Cardiac fibroblast (primary cell): Measurements from ENCODE around the gene RABEP2.
"Not testable (repeated sequence)": the region's sequence is repeated elsewhere in the genome, so short reads cannot be mapped to it uniquely, and the experiment has no call there.

Experiments
- DNase-seq, 2 donors: peaks; one replicate each; pipeline versions ENCODE4 v3.0.0 to v3.0.0-alpha.2; 2010; ENCODE audit warnings: low read depth in 2 of 2
- H3K4me3 ChIP-seq, 2 donors: replicated peaks in 1 of 2; 1 replicate in 1 of 2; 2 replicates in 1 of 2; pipeline ENCODE4 v1.5.1; 2011; ENCODE audit warnings: low read depth in 2 of 2, low read length in 2 of 2, mild to moderate bottlenecking in 2 of 2, moderate library complexity in 1 of 2
- CTCF ChIP-seq: IDR thresholded peaks from one replicate; pipeline ENCODE4 v1.5.1; 2011; ENCODE audit warnings: low read depth, mild to moderate bottlenecking, low read length, inconsistent platforms

The RABEP2 gene

DNA sequence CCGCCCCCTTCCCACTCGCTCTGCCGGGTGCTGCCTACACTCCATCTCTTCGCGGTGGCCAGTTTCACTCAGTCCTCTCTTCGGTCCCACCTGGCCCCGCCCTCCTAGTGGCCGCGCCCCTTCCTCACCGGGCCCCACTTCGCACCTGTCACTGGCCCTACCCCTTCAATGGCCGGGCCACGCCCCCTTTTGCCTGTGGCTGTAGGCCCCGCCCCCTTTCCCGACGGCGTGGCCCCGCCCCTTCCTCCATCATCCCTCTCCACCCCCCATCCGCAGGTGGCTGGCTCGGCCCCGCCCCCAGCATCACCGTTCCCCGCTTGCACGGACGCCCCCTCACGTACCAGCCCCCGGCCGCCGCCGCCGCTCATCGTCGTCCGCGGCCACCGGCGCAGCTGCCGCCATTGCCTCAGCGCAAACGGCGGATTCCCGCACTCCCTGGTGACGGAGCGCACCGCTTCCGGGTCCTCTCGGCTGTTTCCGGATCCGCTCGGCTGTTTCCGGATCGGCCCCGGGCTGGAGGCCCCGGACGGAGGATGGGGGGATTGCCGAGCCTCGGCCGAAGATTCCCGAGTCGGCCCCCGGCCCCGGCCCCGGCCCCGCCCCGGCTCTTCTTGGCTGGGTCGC lies at the start of gene RABEP2:
Gene RABEP2, minus strand, starts transcription at position 477 of the 624 bp plus-strand sequence. Its CDS starts 75 bp downstream, at position 402.
- H3K4me3 ChIP-seq = peak within 1 kb of the TSS; percentile 65 to 78
- peak; percentile 90 to 91 for DNase-seq
- TF ChIP-seq CTCF = no peak

GRCh38 chr16:28974437-28975157 lies 49.6 kb upstream of the RABEP2 start, which contains the start of gene SPNS1:
Gene SPNS1, plus strand, starts transcription at chr16:28974778. Its CDS starts 374 bp downstream, at chr16:28975152.
- no peak for TF ChIP-seq CTCF
- peak; percentile 97 to 98 for DNase-seq
- H3K4me3 ChIP-seq = peak within 1 kb of the TSS; percentile 99

DNA sequence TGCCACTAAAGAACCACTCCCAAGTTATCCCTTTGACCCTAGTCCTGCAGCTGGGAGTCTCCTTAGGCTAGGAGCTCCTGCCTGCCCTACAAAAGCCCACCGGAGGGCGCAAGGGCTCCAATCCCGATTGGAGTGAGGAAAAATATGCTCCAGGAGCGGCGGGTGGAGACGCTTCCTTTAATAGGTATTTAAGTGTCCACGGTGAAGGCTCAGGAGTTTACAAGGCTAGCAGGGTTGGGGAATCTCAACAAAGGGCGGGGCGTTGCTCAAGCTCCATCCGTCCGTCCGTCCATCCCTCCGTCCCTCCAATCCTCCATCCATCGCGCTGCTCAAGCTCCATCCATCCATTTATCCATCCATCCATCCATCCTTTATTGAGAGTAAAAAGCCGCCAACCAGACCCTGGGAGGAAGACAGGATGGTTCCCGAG lies 49.0 kb upstream of the RABEP2 start:
- DNase-seq = peak; percentile 74 to 80
- TF ChIP-seq CTCF = peak; percentile 85
- H3K4me3 ChIP-seq = peak overlapping the region; percentile 99

DNA sequence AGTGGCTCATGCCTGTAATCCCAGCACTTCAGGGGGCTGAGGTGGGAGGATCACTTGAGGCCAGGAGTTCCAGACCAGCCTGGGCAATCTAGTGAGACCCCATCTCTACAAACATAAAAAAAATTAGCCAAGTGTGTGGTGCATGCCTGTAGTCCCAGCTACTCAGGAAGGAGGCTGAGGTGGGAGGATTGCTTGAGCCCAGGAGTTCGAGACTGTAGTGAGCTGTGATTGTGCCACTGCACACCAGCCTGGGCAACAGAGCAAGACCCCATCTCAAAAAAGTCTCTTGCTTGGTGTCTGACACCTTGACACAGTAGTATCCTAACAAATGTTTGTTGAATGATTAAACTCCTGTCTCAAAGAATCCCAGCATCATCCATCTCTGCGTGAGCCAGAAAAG lies 44.7 kb upstream of the RABEP2 start:
- H3K4me3 ChIP-seq, DNase-seq: not testable (repeated sequence)

GRCh38 chr16:28967156-28967555 lies 42.1 kb upstream of the RABEP2 start:
- no peak for TF ChIP-seq CTCF
- no peak for DNase-seq
- H3K4me3 ChIP-seq = no peak overlapping the region

- DNase-seq = no peak
- TF ChIP-seq CTCF = no peak
- H3K4me3 ChIP-seq = no peak overlapping the region
Measured at GRCh38 chr16:28964496-28964895, 39.5 kb upstream of the RABEP2 start.

DNA sequence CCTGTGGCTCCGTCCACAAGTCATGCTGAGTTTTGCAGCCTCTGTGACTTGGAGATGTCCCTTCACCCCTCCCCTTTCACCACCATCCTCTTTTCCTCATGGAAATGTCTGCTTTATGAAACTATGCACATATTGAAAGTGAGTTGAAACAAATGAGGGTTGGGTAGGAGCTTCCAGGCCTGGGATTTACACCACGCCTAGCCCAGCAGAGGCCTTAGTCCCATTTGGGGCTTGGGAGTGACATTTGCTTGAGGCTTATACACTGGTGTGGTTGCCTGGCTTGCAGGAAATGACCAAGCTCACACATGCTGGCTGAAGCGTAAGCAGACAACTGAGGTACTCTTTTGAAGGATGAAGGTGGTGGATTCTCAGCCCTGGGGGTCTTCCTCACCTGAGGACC lies 39.0 kb upstream of the RABEP2 start:
- H3K4me3 ChIP-seq = no peak overlapping the region
- TF ChIP-seq CTCF = no peak
- DNase-seq = no peak
